ENCODE results near the gene FAM25G.
"Not testable (repeated sequence)": the region's sequence is repeated elsewhere in the genome, so short reads cannot be mapped to it uniquely, and the experiment has no call there.

Gene FAM25G

GRCh38 chr10:47483923-47484322 is 7.6 kb downstream of the FAM25G start, which contains the start of gene ANXA8:
Gene ANXA8, minus strand, starts transcription at chr10:47484115. Its CDS starts 182 bp downstream, at chr10:47483933.
- H4K20me1 ChIP-seq (ENCODE audit: insufficient read depth, low read length); H3F3A ChIP-seq (ENCODE audit: insufficient read depth, low read length); H3K79me2 ChIP-seq (ENCODE audit: low read length); H3K9ac ChIP-seq (ENCODE audit: low read length); H3K27me3 ChIP-seq (replicated peaks; ENCODE audit: insufficient read depth, low read length); DNase-seq; H3K4me2 ChIP-seq (ENCODE audit: low read depth, low read length); H3K9me3 ChIP-seq (replicated peaks; ENCODE audit: insufficient read depth, low read length); H3K27ac ChIP-seq (ENCODE audit: low read length); H3K4me1 ChIP-seq (ENCODE audit: low read length); H3K9me2 ChIP-seq (replicated peaks; ENCODE audit: insufficient read depth, low read length); H3K36me3 ChIP-seq (replicated peaks; ENCODE audit: insufficient read depth, low read length); H3K4me3 ChIP-seq (ENCODE audit: low read length); H2AFZ ChIP-seq (ENCODE audit: low read length): not testable (repeated sequence)

GRCh38 chr10:47482367-47482766 is 9.1 kb downstream of the FAM25G start:
- not testable (repeated sequence) for H3K4me3 ChIP-seq (ENCODE audit: low read length); H3K36me3 ChIP-seq (replicated peaks; ENCODE audit: insufficient read depth, low read length); H3K4me1 ChIP-seq (ENCODE audit: low read length)

GRCh38 chr10:47481768-47482181 is 9.7 kb downstream of the FAM25G start:
- H3F3A ChIP-seq (ENCODE audit: insufficient read depth, low read length); H3K36me3 ChIP-seq (replicated peaks; ENCODE audit: insufficient read depth, low read length); DNase-seq; H3K9ac ChIP-seq (ENCODE audit: low read length); H3K27me3 ChIP-seq (replicated peaks; ENCODE audit: insufficient read depth, low read length); H4K20me1 ChIP-seq (ENCODE audit: insufficient read depth, low read length); H3K27ac ChIP-seq (ENCODE audit: low read length); H3K4me3 ChIP-seq (ENCODE audit: low read length); H3K9me2 ChIP-seq (replicated peaks; ENCODE audit: insufficient read depth, low read length); H3K9me3 ChIP-seq (replicated peaks; ENCODE audit: insufficient read depth, low read length); H3K79me2 ChIP-seq (ENCODE audit: low read length); H3K4me1 ChIP-seq (ENCODE audit: low read length); H2AFZ ChIP-seq (ENCODE audit: low read length); H3K4me2 ChIP-seq (ENCODE audit: low read depth, low read length): not testable (repeated sequence)

More at GRCh38 chr10:47482367-47482766, 9.1 kb downstream of the FAM25G start:
- H2AFZ ChIP-seq (ENCODE audit: low read length); H3K9me3 ChIP-seq (replicated peaks; ENCODE audit: insufficient read depth, low read length); H3K79me2 ChIP-seq (ENCODE audit: low read length); H4K20me1 ChIP-seq (ENCODE audit: insufficient read depth, low read length); DNase-seq; H3F3A ChIP-seq (ENCODE audit: insufficient read depth, low read length); H3K4me2 ChIP-seq (ENCODE audit: low read depth, low read length); H3K27ac ChIP-seq (ENCODE audit: low read length); H3K27me3 ChIP-seq (replicated peaks; ENCODE audit: insufficient read depth, low read length); H3K9ac ChIP-seq (ENCODE audit: low read length); H3K9me2 ChIP-seq (replicated peaks; ENCODE audit: insufficient read depth, low read length): not testable (repeated sequence)

- not testable (repeated sequence) for H3K4me1 ChIP-seq (ENCODE audit: low read length); H2AFZ ChIP-seq (ENCODE audit: low read length); H3K9me3 ChIP-seq (replicated peaks; ENCODE audit: insufficient read depth, low read length); H3K27ac ChIP-seq (ENCODE audit: low read length); H3K36me3 ChIP-seq (replicated peaks; ENCODE audit: insufficient read depth, low read length); H3K4me2 ChIP-seq (ENCODE audit: low read depth, low read length); DNase-seq; H3K79me2 ChIP-seq (ENCODE audit: low read length); H3K27me3 ChIP-seq (replicated peaks; ENCODE audit: insufficient read depth, low read length); H3K9me2 ChIP-seq (replicated peaks; ENCODE audit: insufficient read depth, low read length); H3F3A ChIP-seq (ENCODE audit: insufficient read depth, low read length); H4K20me1 ChIP-seq (ENCODE audit: insufficient read depth, low read length); H3K9ac ChIP-seq (ENCODE audit: low read length); H3K4me3 ChIP-seq (ENCODE audit: low read length)
These were observed 10.2 kb downstream of the FAM25G start for GRCh38 chr10:47481182-47481766.

- H3K27me3 ChIP-seq (replicated peaks; ENCODE audit: insufficient read depth, low read length); H3K9me2 ChIP-seq (replicated peaks; ENCODE audit: insufficient read depth, low read length); H3K4me3 ChIP-seq (ENCODE audit: low read length); H4K20me1 ChIP-seq (ENCODE audit: insufficient read depth, low read length); H3K36me3 ChIP-seq (replicated peaks; ENCODE audit: insufficient read depth, low read length); DNase-seq; H3K27ac ChIP-seq (ENCODE audit: low read length); H3K9me3 ChIP-seq (replicated peaks; ENCODE audit: insufficient read depth, low read length); H3K4me2 ChIP-seq (ENCODE audit: low read depth, low read length); H2AFZ ChIP-seq (ENCODE audit: low read length); H3K9ac ChIP-seq (ENCODE audit: low read length); H3F3A ChIP-seq (ENCODE audit: insufficient read depth, low read length); H3K4me1 ChIP-seq (ENCODE audit: low read length); H3K79me2 ChIP-seq (ENCODE audit: low read length): not testable (repeated sequence)
These were observed 11.4 kb downstream of the FAM25G start for GRCh38 chr10:47480133-47480532.

- not testable (repeated sequence) for H3K9ac ChIP-seq (ENCODE audit: low read length); H3F3A ChIP-seq (ENCODE audit: insufficient read depth, low read length); H3K9me3 ChIP-seq (replicated peaks; ENCODE audit: insufficient read depth, low read length); H2AFZ ChIP-seq (ENCODE audit: low read length); H3K79me2 ChIP-seq (ENCODE audit: low read length); H3K4me2 ChIP-seq (ENCODE audit: low read depth, low read length); H3K4me1 ChIP-seq (ENCODE audit: low read length); H3K4me3 ChIP-seq (ENCODE audit: low read length); H3K9me2 ChIP-seq (replicated peaks; ENCODE audit: insufficient read depth, low read length); H3K36me3 ChIP-seq (replicated peaks; ENCODE audit: insufficient read depth, low read length); H4K20me1 ChIP-seq (ENCODE audit: insufficient read depth, low read length); H3K27ac ChIP-seq (ENCODE audit: low read length); H3K27me3 ChIP-seq (replicated peaks; ENCODE audit: insufficient read depth, low read length); DNase-seq
These were observed 13.4 kb downstream of the FAM25G start for GRCh38 chr10:47478114-47478513.

GRCh38 chr10:47477078-47477477 is 14.4 kb downstream of the FAM25G start:
- not testable (repeated sequence) for H3K4me1 ChIP-seq (ENCODE audit: low read length); H3K4me2 ChIP-seq (ENCODE audit: low read depth, low read length); H3K9me3 ChIP-seq (replicated peaks; ENCODE audit: insufficient read depth, low read length); H3K36me3 ChIP-seq (replicated peaks; ENCODE audit: insufficient read depth, low read length); H2AFZ ChIP-seq (ENCODE audit: low read length); H3K9me2 ChIP-seq (replicated peaks; ENCODE audit: insufficient read depth, low read length); H3K9ac ChIP-seq (ENCODE audit: low read length); H3K4me3 ChIP-seq (ENCODE audit: low read length); H4K20me1 ChIP-seq (ENCODE audit: insufficient read depth, low read length); H3K27me3 ChIP-seq (replicated peaks; ENCODE audit: insufficient read depth, low read length); H3K27ac ChIP-seq (ENCODE audit: low read length); H3F3A ChIP-seq (ENCODE audit: insufficient read depth, low read length); H3K79me2 ChIP-seq (ENCODE audit: low read length); DNase-seq

GRCh38 chr10:47475101-47475500 is 16.4 kb downstream of the FAM25G start:
- not testable (repeated sequence) for H3K9ac ChIP-seq (ENCODE audit: low read length); H3K27me3 ChIP-seq (replicated peaks; ENCODE audit: insufficient read depth, low read length); H3K9me3 ChIP-seq (replicated peaks; ENCODE audit: insufficient read depth, low read length); H2AFZ ChIP-seq (ENCODE audit: low read length); H3K27ac ChIP-seq (ENCODE audit: low read length); H4K20me1 ChIP-seq (ENCODE audit: insufficient read depth, low read length); H3K36me3 ChIP-seq (replicated peaks; ENCODE audit: insufficient read depth, low read length); H3F3A ChIP-seq (ENCODE audit: insufficient read depth, low read length); DNase-seq; H3K4me2 ChIP-seq (ENCODE audit: low read depth, low read length); H3K79me2 ChIP-seq (ENCODE audit: low read length); H3K4me1 ChIP-seq (ENCODE audit: low read length); H3K4me3 ChIP-seq (ENCODE audit: low read length); H3K9me2 ChIP-seq (replicated peaks; ENCODE audit: insufficient read depth, low read length)
